HepG2 (cell line): ENCODE data around the gene SIRT7. TPM values are rescaled to one million over a fixed set of nuclear protein-coding genes. Genes with fewer than 3 reads are reported as not detected.
A peak's percentile ranks its signal among the peaks of the same experiment; 100 is the strongest.

Experiments
- HNRNPLL ChIP-seq: fragments of 200-400 bp; formaldehyde crosslinking; IDR thresholded peaks from 2 replicates; pipeline ENCODE4 v1.6.1; 2017; ENCODE audit warnings: mild to moderate bottlenecking, low read depth, low read length; ENCODE audit not compliant: poor library complexity, severe bottlenecking
- JUNB ChIP-seq: sonication (generic); formaldehyde crosslinking; IDR thresholded peaks from 2 replicates; pipeline ENCODE4 v1.8.0; 2022; ENCODE audit warnings: missing genetic modification reagents, mild to moderate bottlenecking, borderline replicate concordance
- KMT2A ChIP-seq: sonication (generic); formaldehyde crosslinking; IDR thresholded peaks from 2 replicates; pipeline ENCODE4 v1.4.0; 2020; ENCODE audit warnings: missing genetic modification reagents
- MTA1 ChIP-seq: sonication (generic); formaldehyde crosslinking; IDR thresholded peaks from 2 replicates; pipeline ENCODE4 v1.4.0; 2020; ENCODE audit warnings: missing genetic modification reagents, mild to moderate bottlenecking, borderline replicate concordance
- MYC ChIP-seq: sonication (generic); formaldehyde crosslinking; IDR thresholded peaks from 2 replicates; pipeline ENCODE4 v1.9.0; 2021; ENCODE audit warnings: missing genetic modification reagents, borderline replicate concordance
- POGZ ChIP-seq: sonication (generic); formaldehyde crosslinking; IDR thresholded peaks from 2 replicates; pipeline ENCODE4 v1.4.0; 2020; ENCODE audit warnings: mild to moderate bottlenecking, missing genetic modification reagents
- RFX1 ChIP-seq: fragments of 450-650 bp; IDR thresholded peaks from 2 replicates; pipeline ENCODE4 v1.6.1; 2017
- ZBTB26 ChIP-seq: IDR thresholded peaks from 2 replicates; pipeline ENCODE4 v1.6.1; 2016; ENCODE audit warnings: missing compliant biosample characterization, missing genetic modification reagents, borderline replicate concordance
- ZNF333 ChIP-seq: sonication (generic); formaldehyde crosslinking; IDR thresholded peaks from 2 replicates; pipeline ENCODE4 v1.4.0; 2020; ENCODE audit warnings: mild to moderate bottlenecking, missing genetic modification reagents, borderline replicate concordance
- ZNF513 ChIP-seq: sonication (generic); formaldehyde crosslinking; conservative IDR thresholded peaks from 2 replicates; pipeline ENCODE4 v1.5.0; 2020; ENCODE audit warnings: missing genetic modification reagents
- ZNF574 ChIP-seq: sonication (generic); formaldehyde crosslinking; IDR thresholded peaks from 2 replicates; pipeline ENCODE4 v1.4.0; 2020; ENCODE audit warnings: missing genetic modification reagents
- polyA plus RNA-seq, 8 experiments: library from polyadenylated mRNA; depleted of rRNA in 3 of 8; stranded (reverse) in 7 of 8; unstranded in 1 of 8; fragments of >200 nt; fragmentation: Illumina TruSeq in 4 of 8; extraction: Trizol in 4 of 8; gene quantifications; 2 replicates each; pipeline versions ENCODE4 v1.2.1 to v1.2.3, GENCODE V29; 2011 to 2016; ENCODE audit warnings: low read depth in 4 of 8, missing spikeins in 1 of 8, mixed read lengths in 1 of 8; ENCODE audit not compliant: insufficient read depth in 1 of 8
- total RNA-seq, 5 experiments: library from RNA; depleted of rRNA; stranded (reverse); fragments of >200 nt; fragmentation: Illumina TruSeq; extraction: Trizol; gene quantifications; 2 replicates each; pipeline ENCODE4 v1.2.3, GENCODE V29; 2016; ENCODE audit warnings: low read depth in 1 of 5
- TF ChIP-seq, protein P1 (sequence below): sonication (generic); formaldehyde crosslinking; IDR thresholded peaks from 2 replicates; pipeline ENCODE4 v1.9.0; 2021; ENCODE audit warnings: missing genetic modification reagents, borderline replicate concordance
- TF ChIP-seq, protein P2 (sequence below): sonication (generic); formaldehyde crosslinking; IDR thresholded peaks from 2 replicates; pipeline ENCODE4 v1.9.0; 2022; ENCODE audit warnings: missing genetic modification reagents, mild to moderate bottlenecking, borderline replicate concordance
- TF ChIP-seq, protein P3 (sequence below): sonication (generic); formaldehyde crosslinking; IDR thresholded peaks from 2 replicates; pipeline ENCODE4 v1.5.0; 2020; ENCODE audit warnings: missing genetic modification reagents
- TF ChIP-seq, protein P4 (sequence below): sonication (generic); formaldehyde crosslinking; IDR thresholded peaks from 2 replicates; pipeline ENCODE4 v1.8.1; 2023; ENCODE audit warnings: mild to moderate bottlenecking, missing genetic modification reagents, borderline replicate concordance

SIRT7 gene
- total and polyA plus RNA-seq, 2 of the 13 experiments (the other 11 are each of a cell fraction or from before 2014, with no cell fraction given) = 8.3 to 24.8 TPM

DNA sequence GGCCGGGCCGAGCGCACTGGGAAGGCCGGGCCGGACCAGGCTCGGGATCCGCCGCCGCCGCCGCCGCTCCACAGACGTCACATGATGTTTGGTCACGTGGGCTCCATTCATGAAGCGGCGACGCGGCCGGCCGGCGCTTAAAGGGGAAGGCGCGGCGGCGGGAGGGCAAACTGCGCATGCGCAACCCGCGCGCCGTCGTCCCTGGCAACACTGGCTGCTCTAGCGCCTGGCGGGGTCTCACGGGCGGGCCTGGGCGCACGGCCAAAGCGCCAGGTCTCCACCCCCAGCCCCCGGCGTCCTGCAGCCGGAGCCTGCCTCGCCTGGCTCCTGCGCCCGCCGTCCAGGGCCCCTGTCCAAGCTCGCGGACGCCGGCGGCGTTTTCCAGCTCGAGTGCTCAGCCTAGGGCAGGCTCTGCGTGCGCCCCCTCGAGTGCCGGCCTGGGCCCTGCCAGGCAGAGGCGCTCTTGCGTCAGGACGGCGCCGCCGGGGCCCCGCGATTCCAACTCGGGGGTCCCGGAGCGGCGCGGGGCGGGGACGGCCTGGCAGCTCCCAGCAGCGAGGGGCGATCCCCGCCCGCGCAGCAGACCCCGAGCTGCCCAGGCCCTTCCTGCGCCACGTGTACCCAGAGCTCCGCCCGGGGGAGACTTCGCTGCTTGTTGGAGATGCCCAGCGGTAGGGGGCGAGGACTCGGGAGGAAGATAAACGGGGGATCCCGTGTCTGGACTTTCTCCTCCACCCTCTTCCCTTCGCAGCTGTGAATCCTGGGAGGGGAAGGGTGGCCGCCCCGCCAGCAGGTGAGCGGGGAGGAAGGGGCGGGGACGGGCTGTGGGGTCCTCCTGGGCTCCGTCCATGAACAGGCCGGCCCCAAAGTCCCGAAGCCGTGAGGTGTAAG, 9.9 kb upstream of the SIRT7 start, which contains the start of gene MAFG (continued):
- TF ChIP-seq, protein P1, sequence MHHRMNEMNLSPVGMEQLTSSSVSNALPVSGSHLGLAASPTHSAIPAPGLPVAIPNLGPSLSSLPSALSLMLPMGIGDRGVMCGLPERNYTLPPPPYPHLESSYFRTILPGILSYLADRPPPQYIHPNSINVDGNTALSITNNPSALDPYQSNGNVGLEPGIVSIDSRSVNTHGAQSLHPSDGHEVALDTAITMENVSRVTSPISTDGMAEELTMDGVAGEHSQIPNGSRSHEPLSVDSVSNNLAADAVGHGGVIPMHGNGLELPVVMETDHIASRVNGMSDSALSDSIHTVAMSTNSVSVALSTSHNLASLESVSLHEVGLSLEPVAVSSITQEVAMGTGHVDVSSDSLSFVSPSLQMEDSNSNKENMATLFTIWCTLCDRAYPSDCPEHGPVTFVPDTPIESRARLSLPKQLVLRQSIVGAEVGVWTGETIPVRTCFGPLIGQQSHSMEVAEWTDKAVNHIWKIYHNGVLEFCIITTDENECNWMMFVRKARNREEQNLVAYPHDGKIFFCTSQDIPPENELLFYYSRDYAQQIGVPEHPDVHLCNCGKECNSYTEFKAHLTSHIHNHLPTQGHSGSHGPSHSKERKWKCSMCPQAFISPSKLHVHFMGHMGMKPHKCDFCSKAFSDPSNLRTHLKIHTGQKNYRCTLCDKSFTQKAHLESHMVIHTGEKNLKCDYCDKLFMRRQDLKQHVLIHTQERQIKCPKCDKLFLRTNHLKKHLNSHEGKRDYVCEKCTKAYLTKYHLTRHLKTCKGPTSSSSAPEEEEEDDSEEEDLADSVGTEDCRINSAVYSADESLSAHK (CRISPR knock-in tag) = peak; percentile 48; the same call in 1 of the 2 replicates
- TF ChIP-seq MYC (CRISPR knock-in tag) = peak; percentile 77
- TF ChIP-seq, protein P2, sequence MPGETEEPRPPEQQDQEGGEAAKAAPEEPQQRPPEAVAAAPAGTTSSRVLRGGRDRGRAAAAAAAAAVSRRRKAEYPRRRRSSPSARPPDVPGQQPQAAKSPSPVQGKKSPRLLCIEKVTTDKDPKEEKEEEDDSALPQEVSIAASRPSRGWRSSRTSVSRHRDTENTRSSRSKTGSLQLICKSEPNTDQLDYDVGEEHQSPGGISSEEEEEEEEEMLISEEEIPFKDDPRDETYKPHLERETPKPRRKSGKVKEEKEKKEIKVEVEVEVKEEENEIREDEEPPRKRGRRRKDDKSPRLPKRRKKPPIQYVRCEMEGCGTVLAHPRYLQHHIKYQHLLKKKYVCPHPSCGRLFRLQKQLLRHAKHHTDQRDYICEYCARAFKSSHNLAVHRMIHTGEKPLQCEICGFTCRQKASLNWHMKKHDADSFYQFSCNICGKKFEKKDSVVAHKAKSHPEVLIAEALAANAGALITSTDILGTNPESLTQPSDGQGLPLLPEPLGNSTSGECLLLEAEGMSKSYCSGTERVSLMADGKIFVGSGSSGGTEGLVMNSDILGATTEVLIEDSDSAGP (CRISPR knock-in tag) = peak; percentile 99
- TF ChIP-seq ZBTB26 (CRISPR knock-in tag) = no peak; the same call in 1 of the 2 replicates
- TF ChIP-seq JUNB (CRISPR knock-in tag) = no peak
- no peak for TF ChIP-seq ZNF513 (CRISPR knock-in tag)
- peak; percentile 84; the same call in 1 of the 2 replicates for TF ChIP-seq MTA1 (CRISPR knock-in tag)
- TF ChIP-seq ZNF333 (CRISPR knock-in tag) = peak; percentile 80
- peak; percentile 95 for TF ChIP-seq RFX1
- TF ChIP-seq KMT2A = peak; percentile 52; the same call in 1 of the 2 replicates
- TF ChIP-seq ZNF574 (CRISPR knock-in tag) = peak; percentile 68
- TF ChIP-seq, protein P3, sequence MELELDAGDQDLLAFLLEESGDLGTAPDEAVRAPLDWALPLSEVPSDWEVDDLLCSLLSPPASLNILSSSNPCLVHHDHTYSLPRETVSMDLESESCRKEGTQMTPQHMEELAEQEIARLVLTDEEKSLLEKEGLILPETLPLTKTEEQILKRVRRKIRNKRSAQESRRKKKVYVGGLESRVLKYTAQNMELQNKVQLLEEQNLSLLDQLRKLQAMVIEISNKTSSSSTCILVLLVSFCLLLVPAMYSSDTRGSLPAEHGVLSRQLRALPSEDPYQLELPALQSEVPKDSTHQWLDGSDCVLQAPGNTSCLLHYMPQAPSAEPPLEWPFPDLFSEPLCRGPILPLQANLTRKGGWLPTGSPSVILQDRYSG = peak; percentile 93; the same call in 1 of the 2 replicates
- peak; percentile 40 for TF ChIP-seq HNRNPLL
- TF ChIP-seq, protein P4, sequence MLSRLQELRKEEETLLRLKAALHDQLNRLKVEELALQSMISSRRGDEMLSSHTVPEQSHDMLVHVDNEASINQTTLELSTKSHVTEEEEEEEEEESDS (CRISPR knock-in tag) = no peak; the same call in 1 of the 2 replicates
- peak; percentile 58; the same call in 1 of the 2 replicates for TF ChIP-seq POGZ
